ENCODE results near the gene SNX8.

The SNX8 gene

DNA sequence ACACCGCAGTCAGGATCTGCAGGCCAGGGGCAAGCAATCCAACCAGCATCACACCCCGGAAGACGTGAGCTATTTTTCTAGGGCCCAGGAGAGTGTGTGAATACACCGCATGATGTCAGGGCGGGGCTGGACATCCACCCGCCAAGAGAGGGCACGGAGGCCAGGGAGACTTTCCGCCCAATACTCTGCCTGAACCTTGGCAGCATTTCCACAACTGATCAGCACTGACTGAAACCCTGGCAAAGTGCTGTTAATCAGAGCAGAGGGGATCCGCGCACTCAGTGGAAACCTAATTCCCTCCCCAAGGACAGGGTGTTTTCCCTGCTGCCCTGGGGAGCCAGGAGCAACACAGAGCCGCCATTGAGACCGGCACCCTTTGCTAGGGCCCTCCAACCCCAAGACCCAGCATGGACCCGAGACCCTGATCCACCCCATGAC is 89.7 kb downstream of the SNX8 start:
- TF ChIP-seq EZH2phosphoT487 (IDR thresholded peaks at IDR 0.05; ENCODE audit: borderline replicate concordance, low read length): no peak
- TF ChIP-seq, protein P1, sequence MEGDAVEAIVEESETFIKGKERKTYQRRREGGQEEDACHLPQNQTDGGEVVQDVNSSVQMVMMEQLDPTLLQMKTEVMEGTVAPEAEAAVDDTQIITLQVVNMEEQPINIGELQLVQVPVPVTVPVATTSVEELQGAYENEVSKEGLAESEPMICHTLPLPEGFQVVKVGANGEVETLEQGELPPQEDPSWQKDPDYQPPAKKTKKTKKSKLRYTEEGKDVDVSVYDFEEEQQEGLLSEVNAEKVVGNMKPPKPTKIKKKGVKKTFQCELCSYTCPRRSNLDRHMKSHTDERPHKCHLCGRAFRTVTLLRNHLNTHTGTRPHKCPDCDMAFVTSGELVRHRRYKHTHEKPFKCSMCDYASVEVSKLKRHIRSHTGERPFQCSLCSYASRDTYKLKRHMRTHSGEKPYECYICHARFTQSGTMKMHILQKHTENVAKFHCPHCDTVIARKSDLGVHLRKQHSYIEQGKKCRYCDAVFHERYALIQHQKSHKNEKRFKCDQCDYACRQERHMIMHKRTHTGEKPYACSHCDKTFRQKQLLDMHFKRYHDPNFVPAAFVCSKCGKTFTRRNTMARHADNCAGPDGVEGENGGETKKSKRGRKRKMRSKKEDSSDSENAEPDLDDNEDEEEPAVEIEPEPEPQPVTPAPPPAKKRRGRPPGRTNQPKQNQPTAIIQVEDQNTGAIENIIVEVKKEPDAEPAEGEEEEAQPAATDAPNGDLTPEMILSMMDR (IDR thresholded peaks at IDR 0.05; ENCODE audit: low read depth, low read length, poor library complexity, severe bottlenecking): no peak
- no peaks in the 10 kb centered on the region for H3F3A ChIP-seq (ENCODE audit: control insufficient read depth, insufficient read depth)
- H3K4me1 ChIP-seq (ENCODE audit: control insufficient read depth, low read length): no peaks in the 10 kb centered on the region
- no peak overlapping the region for H3K4me3 ChIP-seq (ENCODE audit: low read length)
- no peaks in the 10 kb centered on the region for H3K27me3 ChIP-seq (ENCODE audit: control insufficient read depth, low read length)
- H3K36me3 ChIP-seq (ENCODE audit: control insufficient read depth, low read length): peaks cover 92% of the 10 kb centered on the region
- H4K20me1 ChIP-seq (ENCODE audit: control insufficient read depth, insufficient read depth, low read depth, low read length): peaks cover 6% of the 10 kb centered on the region
- H3K79me2 ChIP-seq (ENCODE audit: control insufficient read depth, low read length): peaks cover 77% of the 10 kb centered on the region
- no peaks in the 10 kb centered on the region for H3K9me2 ChIP-seq (replicated peaks; ENCODE audit: control insufficient read depth, low read length)
- no peak overlapping the region for H3K27ac ChIP-seq (ENCODE audit: low read depth, low read length)
- no peak overlapping the region for H3K4me2 ChIP-seq (ENCODE audit: low read length)
- H3K9me3 ChIP-seq (ENCODE audit: control insufficient read depth, insufficient read depth, low read length): no peaks in the 10 kb centered on the region

DNA sequence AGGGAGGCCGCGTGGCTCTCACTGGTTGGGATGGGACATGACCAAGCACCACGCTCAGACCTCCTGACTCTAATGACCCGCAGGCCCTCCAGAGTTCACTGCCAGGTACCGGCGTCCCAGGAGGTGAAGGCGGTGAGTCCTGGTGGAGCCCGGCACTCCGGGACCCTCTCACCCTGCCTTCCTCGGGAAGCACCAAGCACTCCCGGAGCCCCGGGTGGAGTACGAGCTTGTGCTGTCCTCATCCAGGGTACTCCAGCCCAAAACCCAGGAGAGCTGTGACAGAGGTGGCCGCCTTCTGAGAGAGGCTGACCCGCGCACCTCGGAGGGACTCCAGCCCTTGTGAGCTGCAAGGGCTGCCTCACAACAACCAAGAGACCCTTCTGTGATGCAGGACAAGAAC is 90.9 kb downstream of the SNX8 start:
- Histone ChIP-seq H4K20me1 (ENCODE audit: control insufficient read depth, insufficient read depth, low read depth, low read length) (peaks cover 6% of the 10 kb centered on the region; the same call in 1 of the 2 replicates), H3F3A (ENCODE audit: control insufficient read depth, insufficient read depth) (no peaks in the 10 kb centered on the region), H3K36me3 (ENCODE audit: control insufficient read depth, low read length) (peaks cover 94% of the 10 kb centered on the region)

DNA sequence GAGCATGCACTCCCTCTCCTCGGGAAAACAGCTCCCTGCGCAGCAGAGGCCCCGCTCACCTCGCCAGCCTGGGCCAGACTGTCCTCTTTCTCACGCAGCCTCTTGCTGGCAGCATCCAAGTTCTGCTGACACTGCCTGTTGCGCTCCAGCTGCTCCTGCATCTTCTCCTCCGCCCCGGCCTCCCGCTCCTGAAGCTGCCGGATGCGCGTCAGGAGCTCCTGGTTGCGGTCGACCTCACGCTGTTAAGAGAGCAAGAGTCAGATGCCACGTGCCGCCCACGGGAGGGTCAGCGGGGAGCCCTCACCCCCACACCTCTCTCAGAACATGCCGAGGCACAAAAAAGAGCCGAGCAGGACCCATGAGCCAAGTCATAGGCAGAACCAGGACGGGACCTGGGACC is 91.7 kb downstream of the SNX8 start:
- peaks cover 94% of the 10 kb centered on the region for H3K36me3 ChIP-seq (ENCODE audit: control insufficient read depth, low read length)
- H3K9me3 ChIP-seq (ENCODE audit: control insufficient read depth, insufficient read depth, low read length): no peaks in the 10 kb centered on the region
- H3K4me1 ChIP-seq (ENCODE audit: control insufficient read depth, low read length): no peaks in the 10 kb centered on the region
- no peak overlapping the region for H3K27ac ChIP-seq (ENCODE audit: low read depth, low read length)
- H3K79me2 ChIP-seq (ENCODE audit: control insufficient read depth, low read length): peaks cover 58% of the 10 kb centered on the region
- H3F3A ChIP-seq (ENCODE audit: control insufficient read depth, insufficient read depth): no peaks in the 10 kb centered on the region
- H3K9me2 ChIP-seq (replicated peaks; ENCODE audit: control insufficient read depth, low read length): no peaks in the 10 kb centered on the region
- H4K20me1 ChIP-seq (ENCODE audit: control insufficient read depth, insufficient read depth, low read depth, low read length): peaks cover 1% of the 10 kb centered on the region; the same call in 1 of the 2 replicates
- no peak overlapping the region for H3K4me3 ChIP-seq (ENCODE audit: low read length)
- H3K27me3 ChIP-seq (ENCODE audit: control insufficient read depth, low read length): no peaks in the 10 kb centered on the region
- TF ChIP-seq EZH2phosphoT487 (IDR thresholded peaks at IDR 0.05; ENCODE audit: borderline replicate concordance, low read length): no peak
- TF ChIP-seq, protein P1 (IDR thresholded peaks at IDR 0.05; ENCODE audit: low read depth, low read length, poor library complexity, severe bottlenecking): no peak
- H3K4me2 ChIP-seq (ENCODE audit: low read length): no peak overlapping the region

More for the DNA sequence above, 90.9 kb downstream of the SNX8 start:
- Histone ChIP-seq H3K4me3 (ENCODE audit: low read length) (no peak overlapping the region), H3K27ac (ENCODE audit: low read depth, low read length) (no peak overlapping the region), H3K9me3 (ENCODE audit: control insufficient read depth, insufficient read depth, low read length) (no peaks in the 10 kb centered on the region), H3K9me2 (replicated peaks; ENCODE audit: control insufficient read depth, low read length) (no peaks in the 10 kb centered on the region), H3K79me2 (ENCODE audit: control insufficient read depth, low read length) (peaks cover 66% of the 10 kb centered on the region), H3K27me3 (ENCODE audit: control insufficient read depth, low read length) (no peaks in the 10 kb centered on the region), H3K4me2 (ENCODE audit: low read length) (no peak overlapping the region), H3K4me1 (ENCODE audit: control insufficient read depth, low read length) (no peaks in the 10 kb centered on the region)
- no peak for TF ChIP-seq EZH2phosphoT487 (IDR thresholded peaks at IDR 0.05; ENCODE audit: borderline replicate concordance, low read length)
- TF ChIP-seq, protein P1 (IDR thresholded peaks at IDR 0.05; ENCODE audit: low read depth, low read length, poor library complexity, severe bottlenecking): no peak
